GM23338 (cell line): ENCODE data around the gene CCIN. TPM values are rescaled to one million over a fixed set of nuclear protein-coding genes. Genes with fewer than 3 reads are reported as not detected.

Experiments
- ATAC-seq: fragments of 200-7000 bp; cut with Tn5 transposase; 3 replicates; pipeline ENCODE4 v1.9.1; 2020
- DNase-seq: peaks from one replicate; pipeline ENCODE4 v3.0.0-alpha.2; 2015; ENCODE audit warnings: low spot score
- H2AFZ ChIP-seq: fragments of 200-600 bp; sonication (generic); 2 replicates; pipeline ENCODE4 v1.8.0; 2016; ENCODE audit warnings: antibody characterized with exemption, mild to moderate bottlenecking, moderate library complexity
- H3F3A ChIP-seq: fragments of 200-600 bp; sonication (generic); replicated peaks from 2 replicates; pipeline ENCODE4 v1.8.0; 2017; ENCODE audit warnings: antibody characterized with exemption, mixed run types, low read depth
- H3K27ac ChIP-seq: fragments of 200-600 bp; sonication (generic); 2 replicates; pipeline ENCODE4 v1.6.1; 2016; ENCODE audit warnings: low read depth
- H3K27me3 ChIP-seq: fragments of 200-600 bp; sonication (generic); 2 replicates; pipeline ENCODE4 v1.8.0; 2016; ENCODE audit warnings: mild to moderate bottlenecking, mixed run types, moderate library complexity; ENCODE audit not compliant: insufficient read depth
- H3K36me3 ChIP-seq: fragments of 200-600 bp; sonication (generic); 2 replicates; pipeline ENCODE4 v1.8.0; 2016; ENCODE audit warnings: mild to moderate bottlenecking; ENCODE audit not compliant: insufficient read depth
- H3K4me1 ChIP-seq: fragments of 200-600 bp; sonication (generic); 2 replicates; pipeline ENCODE4 v1.8.0; 2016; ENCODE audit warnings: mild to moderate bottlenecking, moderate library complexity; ENCODE audit not compliant: insufficient read depth
- H3K4me2 ChIP-seq: fragments of 200-600 bp; sonication (generic); 2 replicates; pipeline ENCODE4 v1.7.1; 2017; ENCODE audit warnings: mixed run types
- H3K4me3 ChIP-seq: fragments of 200-600 bp; sonication (generic); 2 replicates; pipeline ENCODE4 v1.6.1; 2016; ENCODE audit warnings: mixed run types
- H3K79me2 ChIP-seq: fragments of 200-600 bp; sonication (generic); replicated peaks from 2 replicates; pipeline ENCODE4 v1.8.0; 2017; ENCODE audit warnings: mild to moderate bottlenecking; ENCODE audit not compliant: insufficient read depth
- H3K9me2 ChIP-seq: fragments of 200-600 bp; sonication (generic); 2 replicates; pipeline ENCODE4 v1.8.0; 2017; ENCODE audit not compliant: insufficient read depth
- H4K20me1 ChIP-seq: fragments of 200-600 bp; sonication (generic); replicated peaks from 2 replicates; pipeline ENCODE4 v1.8.0; 2017; ENCODE audit warnings: mild to moderate bottlenecking; ENCODE audit not compliant: insufficient read depth
- H3K27ac Mint-ChIP-seq: 2 replicates; pipeline ENCODE4 v1.8.0; 2020; ENCODE audit warnings: inconsistent platforms, mild to moderate bottlenecking, moderate library complexity, mixed read lengths
- H3K27me3 Mint-ChIP-seq: 3 replicates; pipeline ENCODE4 v1.8.0; 2022; ENCODE audit warnings: low read depth, mild to moderate bottlenecking, moderate library complexity, mixed read lengths, inconsistent platforms; ENCODE audit not compliant: insufficient read depth, poor library complexity
- H3K36me3 Mint-ChIP-seq: 3 replicates; pipeline ENCODE4 v1.8.0; 2021; ENCODE audit warnings: low read depth, mild to moderate bottlenecking, inconsistent platforms, moderate library complexity, mixed read lengths
- H3K4me1 Mint-ChIP-seq: 3 replicates; pipeline ENCODE4 v1.8.0; 2020; ENCODE audit warnings: mild to moderate bottlenecking, inconsistent platforms, mixed read lengths
- H3K4me3 Mint-ChIP-seq: 3 replicates; pipeline ENCODE4 v1.8.0; 2021; ENCODE audit warnings: moderate library complexity, mild to moderate bottlenecking, inconsistent platforms, mixed read lengths
- H3K9me3 Mint-ChIP-seq: 3 replicates; pipeline ENCODE4 v1.8.0; 2020; ENCODE audit warnings: moderate library complexity, mild to moderate bottlenecking, inconsistent platforms, mixed read lengths
- CREB1 ChIP-seq: fragments of 250-450 bp; sonication (Bioruptor Pico); IDR thresholded peaks from 2 replicates; pipeline ENCODE4 v1.5.0; 2020; ENCODE audit warnings: low read depth, mild to moderate bottlenecking, moderate library complexity
- CTCF ChIP-seq, 2 experiments: fragments of 200-600 bp in 1 of 2; sonication (generic) in 1 of 2; conservative IDR thresholded peaks; 2 replicates each; pipeline versions ENCODE4 v1.5.1 to v1.6.1; 2016 to 2017; ENCODE audit warnings: antibody characterized with exemption in 2 of 2, low read depth in 2 of 2, mild to moderate bottlenecking in 2 of 2, moderate library complexity in 1 of 2
- ETS1 ChIP-seq: IDR thresholded peaks from 2 replicates; pipeline ENCODE4 v1.6.1; 2016; ENCODE audit warnings: antibody characterized with exemption
- EZH2 ChIP-seq: fragments of 200-600 bp; sonication (generic); IDR thresholded peaks from one replicate; pipeline ENCODE4 v1.8.0; 2017; ENCODE audit warnings: antibody characterized with exemption, mild to moderate bottlenecking, low read depth; ENCODE audit not compliant: unreplicated experiment
- EZH2phosphoT487 ChIP-seq: fragments of 200-600 bp; sonication (generic); IDR thresholded peaks from one replicate; pipeline ENCODE4 v1.8.1; 2018; ENCODE audit warnings: antibody characterized with exemption; ENCODE audit not compliant: unreplicated experiment
- JUNB ChIP-seq: IDR thresholded peaks from one replicate; pipeline ENCODE4 v1.6.1; 2016; ENCODE audit warnings: antibody characterized with exemption; ENCODE audit not compliant: unreplicated experiment
- NANOG ChIP-seq: IDR thresholded peaks from 2 replicates; pipeline ENCODE4 v1.6.1; 2016; ENCODE audit warnings: antibody characterized with exemption, borderline replicate concordance
- POLR2AphosphoS5 ChIP-seq: IDR thresholded peaks from 2 replicates; pipeline ENCODE4 v1.6.1; 2016; ENCODE audit warnings: antibody characterized with exemption, low read depth
- REST ChIP-seq: IDR thresholded peaks from one replicate; pipeline ENCODE4 v1.6.1; 2018; ENCODE audit warnings: antibody characterized with exemption; ENCODE audit not compliant: unreplicated experiment
- STAT1 ChIP-seq: IDR thresholded peaks from one replicate; pipeline ENCODE4 v1.6.1; 2016; ENCODE audit warnings: antibody characterized with exemption; ENCODE audit not compliant: unreplicated experiment
- ZNF114 ChIP-seq: fragments of 250-450 bp; sonication (Bioruptor Pico); IDR thresholded peaks from 2 replicates; pipeline ENCODE4 v1.5.0; 2020; ENCODE audit warnings: mild to moderate bottlenecking, moderate library complexity
- ZNF331 ChIP-seq: fragments of 250-450 bp; sonication (Bioruptor Pico); IDR thresholded peaks from 2 replicates; pipeline ENCODE4 v1.5.0; 2020; ENCODE audit warnings: low read depth, mild to moderate bottlenecking, moderate library complexity
- ZNF462 ChIP-seq: fragments of 250-450 bp; sonication (Bioruptor Pico); IDR thresholded peaks from 2 replicates; pipeline ENCODE4 v1.5.0; 2020; ENCODE audit warnings: mild to moderate bottlenecking, moderate library complexity
- polyA plus RNA-seq: library from polyadenylated mRNA; unstranded; fragments of >200 nt; fragmentation: Nextera tagmentation; extraction: Ambion mirVana; gene quantifications from 2 replicates; pipeline ENCODE4 v1.2.1, GENCODE V29; 2016
- total RNA-seq: library from RNA; depleted of rRNA; stranded (reverse); fragments of >200 nt; shearing (Covaris generic); gene quantifications from 2 replicates; pipeline ENCODE4 v1.2.3, GENCODE V29; 2014

The CCIN gene
- total and polyA plus RNA-seq, 2 experiments from 2014 or later, result 0.14 TPM; not detected in 1

- Histone ChIP-seq H3K79me2 (no peaks in the 10 kb centered on the region), H3F3A (no peaks in the 10 kb centered on the region), H3K4me1 (no peaks in the 10 kb centered on the region), H2AFZ (no peak overlapping the region), H3K27me3 (peaks cover 21% of the 10 kb centered on the region), H3K9me2 (0 out of 2 replicates have a peak, but pooled peaks cover 3% of the 10 kb centered on the region), H4K20me1 (no peaks in the 10 kb centered on the region), H3K36me3 (no peaks in the 10 kb centered on the region), H3K27ac (no peak overlapping the region), H3K4me3 (no peak overlapping the region), H3K4me2 (no peak overlapping the region)
- Mint-ChIP-seq H3K27ac (no peak overlapping the region), H3K4me1 (peaks cover 6% of the 10 kb centered on the region), H3K36me3 (peaks cover 14% of the 10 kb centered on the region), H3K9me3 (peaks cover 18% of the 10 kb centered on the region), H3K27me3 (peaks cover 14% of the 10 kb centered on the region), H3K4me3 (no peak overlapping the region)
- TF ChIP-seq POLR2AphosphoS5 (no peak), CREB1 (CRISPR knock-in tag) (no peak), NANOG (no peak), ZNF331 (CRISPR knock-in tag) (no peak), STAT1 (no peak), ZNF462 (CRISPR knock-in tag) (no peak), EZH2 (no peak), EZH2phosphoT487 (no peak), JUNB (no peak), CTCF (conservative IDR thresholded peaks at IDR 0.05; ENCODE audit: low read depth in 2 of 2) (no peak), REST (no peak), ETS1 (no peak), ZNF114 (CRISPR knock-in tag) (no peak)
- DNase-seq (no peak), ATAC-seq (no peak)
These were observed 25.9 kb upstream of the CCIN start for GRCh38 chr9:36143245-36143641.
